ENCODE results near the gene KLHL33.
A peak's percentile ranks its signal among the peaks of the same experiment; 100 is the strongest.

KLHL33 gene, protein sequence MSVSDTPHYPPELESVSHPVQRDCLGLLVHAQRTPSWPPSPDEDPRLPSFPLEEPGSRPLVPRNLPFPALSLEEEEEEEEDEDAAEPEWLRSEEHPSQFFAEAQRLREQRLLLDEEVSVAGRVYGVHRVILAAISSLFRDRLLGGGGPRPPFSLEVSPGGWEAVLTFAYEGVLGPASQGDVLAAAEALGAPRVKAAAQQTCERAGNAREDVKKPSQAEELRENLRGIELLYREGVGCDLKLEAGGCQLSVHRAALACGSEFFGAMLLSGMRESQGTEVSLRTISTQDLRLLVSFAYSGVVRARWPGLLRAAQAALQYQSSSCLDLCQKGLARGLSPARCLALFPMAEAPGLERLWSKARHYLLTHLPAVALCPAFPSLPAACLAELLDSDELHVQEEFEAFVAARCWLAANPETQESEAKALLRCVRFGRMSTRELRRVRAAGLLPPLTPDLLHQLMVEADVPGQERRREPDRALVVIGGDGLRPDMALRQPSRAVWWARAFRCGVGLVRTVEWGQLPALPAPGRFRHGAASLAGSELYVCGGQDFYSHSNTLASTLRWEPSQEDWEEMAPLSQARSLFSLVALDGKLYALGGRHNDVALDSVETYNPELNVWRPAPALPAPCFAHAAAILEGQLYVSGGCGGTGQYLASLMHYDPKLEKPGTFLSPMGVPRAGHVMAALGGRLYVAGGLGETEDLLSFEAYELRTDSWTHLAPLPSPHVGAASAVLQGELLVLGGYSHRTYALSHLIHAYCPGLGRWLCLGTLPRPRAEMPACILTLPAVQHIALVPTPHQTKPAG

DNA sequence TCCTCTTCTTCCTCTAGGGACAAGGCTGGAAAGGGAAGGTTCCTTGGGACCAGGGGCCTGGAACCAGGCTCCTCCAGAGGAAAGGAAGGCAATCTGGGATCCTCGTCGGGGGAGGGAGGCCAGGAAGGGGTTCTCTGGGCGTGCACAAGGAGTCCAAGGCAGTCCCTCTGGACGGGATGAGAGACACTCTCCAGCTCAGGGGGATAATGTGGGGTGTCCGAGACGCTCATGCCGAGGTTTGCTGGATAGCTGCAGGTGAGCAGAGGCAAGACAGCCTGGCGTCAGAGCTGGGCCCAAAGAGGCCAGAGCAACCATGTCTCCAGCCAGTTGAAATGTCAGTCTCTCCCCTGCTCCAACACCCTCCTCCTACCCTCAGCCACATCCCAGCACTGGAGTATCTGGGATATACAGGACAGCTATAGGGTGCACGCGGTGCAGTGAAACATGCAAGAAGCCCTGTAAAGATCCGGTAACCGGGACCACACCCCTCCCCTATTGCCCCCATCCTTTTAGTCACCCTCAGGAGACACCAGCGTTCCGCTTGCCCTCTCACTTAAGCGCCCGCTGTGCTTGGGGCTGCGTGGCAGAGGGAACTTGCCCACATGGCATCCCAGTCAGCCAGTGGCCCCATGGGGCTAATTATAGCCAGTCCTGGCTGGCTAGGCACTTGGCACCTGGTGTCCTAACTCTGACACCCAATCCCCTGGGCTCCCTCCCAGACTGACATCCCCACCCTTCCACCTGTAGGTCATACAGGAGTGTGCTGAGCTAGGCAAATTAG lies at the start of gene KLHL33:
Gene KLHL33 (minus strand): TSS at position 585 of the 781 bp plus-strand sequence. CDS start 355 bp downstream, at position 230.
- DNase-seq, result no peak

DNA sequence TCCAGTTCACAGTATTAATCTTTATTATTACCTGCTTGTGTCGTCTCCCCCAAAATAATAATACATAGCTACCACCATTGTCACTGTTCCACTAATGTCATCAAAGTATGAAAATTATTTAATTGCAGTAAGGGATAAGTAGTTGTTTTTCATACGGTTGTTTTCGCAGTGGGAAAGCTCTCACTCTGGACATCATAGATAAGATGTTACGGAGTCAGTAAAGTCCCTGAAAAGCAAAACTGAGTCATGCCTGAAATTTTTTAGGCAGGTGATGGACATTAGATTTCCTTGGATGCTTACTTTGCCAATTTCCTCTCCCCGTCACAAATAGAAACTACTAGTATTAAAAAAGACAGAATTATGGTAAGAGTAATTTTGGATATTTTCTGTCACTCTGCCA lies 46.4 kb upstream of the KLHL33 start:
- no peak for DNase-seq

DNA sequence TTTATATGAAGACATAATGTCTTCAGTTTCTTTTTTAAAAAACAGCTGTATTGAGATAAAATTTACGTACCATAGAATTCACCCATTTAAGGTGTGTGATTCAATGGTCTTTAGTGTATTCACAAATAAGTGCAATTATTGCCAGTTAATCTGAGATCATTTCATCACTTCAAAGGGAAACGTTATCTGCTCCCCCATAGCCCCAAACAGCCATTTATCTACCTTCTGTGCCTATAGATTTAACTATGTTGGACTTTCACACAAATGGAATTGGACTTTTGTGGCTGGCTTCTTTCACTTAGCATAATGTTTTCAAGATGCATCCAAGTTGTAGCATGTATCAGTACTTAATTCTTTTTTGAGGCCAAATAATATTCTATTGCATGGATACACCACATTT lies 42.9 kb upstream of the KLHL33 start:
- DNase-seq, result no peak

DNA sequence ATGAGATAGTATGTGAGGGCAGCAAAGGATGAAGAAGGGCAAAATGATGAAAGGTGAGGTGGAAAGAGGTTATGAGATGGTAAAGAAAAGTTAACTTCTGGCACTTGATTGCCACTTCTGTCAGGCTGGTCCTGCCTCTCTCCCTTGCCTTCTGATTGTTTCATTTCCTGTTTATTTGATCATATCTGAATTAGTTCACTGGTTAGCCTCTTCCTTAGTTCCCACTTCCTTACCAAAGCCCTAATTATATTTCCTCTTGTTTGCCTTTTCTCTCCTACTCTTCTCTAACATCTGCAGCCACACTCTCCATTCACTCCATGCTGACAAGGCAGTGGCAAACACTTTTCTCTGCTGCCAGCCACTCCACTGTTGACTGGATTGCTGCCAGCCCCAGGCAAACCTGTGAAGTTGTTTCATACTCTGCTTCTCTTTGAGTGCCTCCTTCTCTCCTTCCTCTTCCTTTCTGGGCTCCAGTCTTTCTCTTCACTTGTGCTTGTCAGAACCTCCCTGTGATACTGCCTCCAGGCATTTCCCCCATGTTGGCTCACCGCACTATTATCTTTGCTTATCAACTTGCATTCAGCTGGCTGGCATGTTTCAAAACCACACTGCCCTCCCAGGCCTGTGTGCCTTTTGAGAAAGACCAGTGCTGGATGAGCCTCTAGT lies 41.4 kb upstream of the KLHL33 start:
- DNase-seq, result no peak

DNA sequence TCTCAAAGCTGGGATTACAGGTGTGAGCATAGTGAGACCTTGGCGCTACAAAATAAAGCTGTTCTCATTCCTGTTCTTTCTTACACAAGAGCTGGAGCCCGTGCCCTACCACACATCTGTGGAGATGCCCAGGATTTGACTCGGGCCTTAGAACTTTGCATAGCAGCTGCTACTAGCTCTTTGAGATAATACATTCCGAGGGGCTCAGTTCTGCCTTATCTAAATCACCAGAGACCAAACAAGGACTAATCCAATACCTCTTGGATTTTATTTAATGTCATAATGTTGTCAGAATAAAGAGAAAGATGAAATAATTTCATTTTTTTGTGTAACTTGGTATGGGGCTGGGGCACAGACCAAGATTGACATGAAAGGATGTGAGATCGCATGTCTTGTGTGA lies 40.8 kb upstream of the KLHL33 start:
- DNase-seq, result no peak

DNA sequence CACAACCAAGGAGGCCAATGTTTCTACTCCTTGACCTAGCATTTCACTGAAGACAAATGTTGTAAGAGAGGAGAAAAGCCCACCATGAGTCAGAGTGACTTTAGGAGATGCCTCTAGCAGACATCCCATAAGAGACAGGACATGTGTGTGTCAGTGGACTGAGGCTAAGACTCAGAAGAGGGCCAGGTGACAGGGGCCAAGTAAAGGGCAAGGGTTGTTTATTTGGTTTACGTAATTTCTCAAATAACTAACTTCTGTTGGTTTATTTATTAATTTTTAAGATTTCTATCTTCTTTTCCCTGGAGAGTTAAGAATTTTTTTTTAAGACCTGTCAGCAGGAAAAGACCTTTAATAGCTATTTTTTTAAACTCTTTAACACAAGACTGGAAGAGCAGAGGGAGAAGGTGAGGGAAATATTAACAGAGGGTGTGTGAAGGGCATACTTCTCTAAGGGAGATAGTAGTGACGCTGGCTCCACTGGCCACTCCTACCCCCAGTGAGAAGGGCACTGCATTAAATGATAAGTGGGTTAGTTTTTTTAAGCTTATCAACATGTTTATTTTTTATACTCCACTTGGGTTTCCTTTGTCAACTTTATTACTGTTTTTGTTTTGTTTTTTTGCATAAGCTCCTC lies 36.7 kb upstream of the KLHL33 start:
- no peak for DNase-seq

DNA sequence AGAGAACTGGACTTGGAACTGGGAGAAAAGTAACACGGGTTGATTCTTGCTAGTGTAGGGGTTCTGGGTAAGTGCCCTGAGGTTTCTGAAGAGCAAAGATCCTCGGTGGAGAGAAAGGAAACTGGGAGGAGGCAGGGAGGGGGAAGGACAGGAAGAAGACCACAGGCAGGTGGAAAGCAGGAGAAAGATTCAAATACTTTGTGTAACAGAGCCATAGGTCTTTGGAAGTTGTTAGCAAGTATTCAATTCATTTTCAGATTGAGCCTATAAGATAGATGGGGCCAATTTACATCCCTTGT lies 34.6 kb upstream of the KLHL33 start:
- DNase-seq, result no peak

DNA sequence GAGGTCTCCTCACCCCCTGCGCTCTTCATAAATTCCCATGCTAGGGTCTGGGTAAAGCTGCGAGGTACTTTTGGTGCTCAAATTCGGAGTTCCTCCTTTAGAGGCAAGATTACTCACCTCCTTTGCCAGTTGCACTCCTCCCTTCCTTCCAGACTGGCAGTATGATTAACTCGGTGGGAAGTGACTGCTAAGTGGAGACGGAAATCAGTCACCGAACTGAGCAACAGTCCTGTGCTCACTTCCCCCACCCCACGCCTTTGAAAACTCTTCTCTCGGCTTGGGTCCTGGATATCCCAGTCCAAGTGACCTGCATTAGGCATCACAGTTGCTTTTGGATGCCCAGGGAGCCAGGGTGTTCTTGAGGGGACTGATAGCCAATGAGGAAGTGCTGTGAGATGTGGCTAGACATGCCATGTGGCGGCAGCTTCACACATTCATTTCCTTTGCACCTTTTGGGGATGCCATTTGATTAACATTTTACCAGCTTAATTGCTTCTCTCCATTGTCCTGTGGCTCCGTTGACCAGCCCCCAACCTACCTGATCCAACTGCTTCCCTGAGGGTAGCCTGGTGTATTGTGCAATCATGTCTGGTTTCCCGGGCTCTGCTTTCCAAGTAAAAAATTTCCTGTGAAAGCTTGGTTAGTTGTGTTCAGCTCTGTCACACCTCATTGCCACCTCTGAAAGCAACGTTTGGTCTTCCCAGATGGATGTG lies 34.1 kb upstream of the KLHL33 start:
- peak; percentile 64 for DNase-seq

DNA sequence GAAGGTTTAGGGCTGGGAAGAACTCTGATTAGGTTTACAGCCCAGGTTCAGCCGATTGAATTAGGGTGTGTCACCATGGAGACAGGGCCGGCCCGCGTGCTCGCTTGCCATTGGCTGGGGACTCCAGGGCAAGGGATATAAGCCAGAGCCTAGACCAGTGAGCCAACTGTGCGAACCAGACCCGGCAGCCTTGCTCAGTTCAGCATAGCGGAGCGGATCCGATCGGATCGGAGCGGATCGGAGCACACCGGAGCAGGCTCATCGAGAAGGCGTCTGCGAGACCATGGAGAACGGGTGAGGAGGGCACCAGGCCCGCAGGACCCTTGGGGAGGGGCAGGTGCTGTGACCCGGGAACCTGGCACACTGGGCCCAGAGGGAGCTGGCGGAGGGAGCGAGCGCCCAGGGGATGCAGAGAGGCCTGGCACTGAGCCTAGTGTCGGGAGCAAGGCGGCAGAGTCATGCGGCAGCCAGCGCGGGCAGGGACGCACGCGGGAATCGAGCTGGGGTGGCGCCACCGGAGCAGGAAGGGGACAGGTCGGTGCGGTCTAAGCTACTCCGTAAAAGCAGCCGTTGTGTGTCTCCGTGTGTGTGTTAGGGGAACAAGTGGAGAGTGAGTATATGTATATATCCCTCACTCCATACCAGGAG lies 33.4 kb upstream of the KLHL33 start, which contains the start of gene PNP:
Gene PNP (plus strand): TSS at position 165 of the 648 bp plus-strand sequence. CDS start 119 bp downstream, at position 284.
- DNase-seq, result peak; percentile 93

DNA sequence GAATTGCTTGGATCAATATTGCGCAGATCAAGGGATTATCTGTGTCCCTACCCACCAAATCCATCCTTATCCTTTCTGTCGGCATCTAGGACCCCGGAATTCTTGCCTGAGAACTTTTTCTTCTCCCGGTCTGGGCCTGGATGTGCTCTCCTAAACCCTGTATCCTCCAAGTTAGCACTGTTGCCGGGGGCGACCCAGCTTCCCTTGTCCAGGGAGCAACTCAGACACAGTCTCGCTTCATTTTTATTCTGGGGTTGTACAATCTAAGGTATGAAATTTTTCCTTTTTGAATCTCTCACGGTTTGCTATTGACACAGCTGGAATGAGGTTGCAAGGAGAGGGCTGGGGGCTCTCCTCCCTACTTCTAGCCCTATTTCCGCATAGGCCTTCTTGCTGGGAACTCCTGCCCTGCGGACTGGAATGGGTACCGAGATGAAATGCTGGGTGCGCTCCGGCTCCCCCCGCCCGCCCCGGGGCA lies 32.8 kb upstream of the KLHL33 start:
- DNase-seq, result no peak

DNA sequence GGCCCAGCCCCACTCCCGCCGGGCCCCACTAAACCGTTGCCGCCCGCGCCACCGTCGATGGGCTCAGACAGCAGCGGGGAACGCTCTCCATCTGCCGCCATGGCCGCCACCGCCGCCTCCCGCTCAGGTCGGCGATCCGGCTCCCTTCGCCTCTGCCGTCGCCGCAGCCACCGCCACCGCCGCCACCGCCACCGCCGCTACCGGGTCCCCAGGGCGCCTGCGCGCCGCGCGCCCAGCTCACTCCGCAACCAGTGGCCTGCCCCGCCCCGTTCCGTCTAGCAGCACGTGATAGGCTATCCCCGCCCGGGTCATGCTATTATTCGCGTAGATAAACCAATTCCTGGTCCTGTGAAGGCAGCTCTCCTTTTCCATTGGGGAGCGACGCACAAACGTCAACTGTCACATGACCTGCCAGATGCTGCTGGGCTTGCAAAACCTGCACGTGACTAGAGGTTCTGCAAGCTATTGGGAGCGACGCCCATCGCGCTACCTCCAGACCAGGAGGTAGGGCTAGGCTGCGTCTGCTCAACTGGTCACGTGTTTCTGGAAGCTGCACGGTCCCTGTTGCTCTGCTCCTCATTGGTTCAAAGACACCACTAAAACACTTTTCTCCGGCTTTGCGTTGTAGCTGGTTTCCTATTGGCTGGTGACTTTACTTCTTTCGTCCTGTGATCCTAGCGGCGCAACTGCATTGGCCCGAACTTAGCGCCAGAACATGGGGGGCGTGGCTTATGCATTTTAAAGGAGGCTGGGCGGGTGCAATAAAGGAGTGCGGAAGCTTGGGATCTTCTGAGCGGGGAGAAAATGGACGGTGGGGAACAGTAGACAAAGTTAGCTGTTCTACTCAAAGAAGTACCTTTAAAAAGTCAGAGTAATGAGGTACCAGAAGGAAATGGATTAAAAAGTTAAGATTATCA lies 25.5 kb upstream of the KLHL33 start, which contains the start of gene PIP4P1:
Gene PIP4P1 (minus strand): TSS at position 210 of the 917 bp plus-strand sequence. CDS start 109 bp downstream, at position 101.
- DNase-seq, result peak; percentile 100

DNA sequence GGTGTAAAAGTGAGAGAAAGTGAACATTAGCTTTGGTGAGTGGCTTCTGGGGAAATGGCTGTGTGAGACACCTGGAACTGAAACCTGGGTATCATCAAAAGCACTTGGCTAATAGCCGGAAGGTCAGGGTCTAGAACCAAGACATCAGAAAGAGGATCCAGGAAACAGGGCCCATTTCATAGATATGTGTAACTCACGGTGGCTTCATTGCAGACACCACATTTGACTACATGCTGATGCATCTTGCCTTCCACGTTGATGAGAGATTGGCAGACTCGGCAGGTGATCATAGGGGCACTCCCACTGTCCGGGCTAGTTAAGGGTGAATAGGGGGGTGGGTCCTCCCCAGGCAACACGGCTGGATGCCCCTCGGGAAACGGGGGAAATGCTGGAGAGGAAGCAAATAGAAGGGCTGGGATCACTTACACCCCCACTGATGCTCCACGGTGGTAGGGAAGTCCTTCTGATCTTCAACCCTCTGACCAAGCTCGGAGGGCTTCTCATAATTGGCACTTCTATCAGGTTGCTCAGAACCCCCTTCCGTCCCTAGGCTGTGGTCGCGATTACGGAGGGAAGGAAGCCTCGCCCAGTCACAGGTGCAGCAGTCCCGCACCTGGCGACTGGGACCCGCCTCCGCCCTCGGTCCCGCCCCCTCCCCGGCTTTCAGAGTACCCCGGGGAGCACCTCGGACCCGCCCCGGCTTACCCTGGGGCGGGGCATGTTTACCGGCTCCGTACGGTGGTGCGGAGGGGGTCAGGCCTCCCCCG lies 24.7 kb upstream of the KLHL33 start:
- peak; percentile 85 for DNase-seq

DNA sequence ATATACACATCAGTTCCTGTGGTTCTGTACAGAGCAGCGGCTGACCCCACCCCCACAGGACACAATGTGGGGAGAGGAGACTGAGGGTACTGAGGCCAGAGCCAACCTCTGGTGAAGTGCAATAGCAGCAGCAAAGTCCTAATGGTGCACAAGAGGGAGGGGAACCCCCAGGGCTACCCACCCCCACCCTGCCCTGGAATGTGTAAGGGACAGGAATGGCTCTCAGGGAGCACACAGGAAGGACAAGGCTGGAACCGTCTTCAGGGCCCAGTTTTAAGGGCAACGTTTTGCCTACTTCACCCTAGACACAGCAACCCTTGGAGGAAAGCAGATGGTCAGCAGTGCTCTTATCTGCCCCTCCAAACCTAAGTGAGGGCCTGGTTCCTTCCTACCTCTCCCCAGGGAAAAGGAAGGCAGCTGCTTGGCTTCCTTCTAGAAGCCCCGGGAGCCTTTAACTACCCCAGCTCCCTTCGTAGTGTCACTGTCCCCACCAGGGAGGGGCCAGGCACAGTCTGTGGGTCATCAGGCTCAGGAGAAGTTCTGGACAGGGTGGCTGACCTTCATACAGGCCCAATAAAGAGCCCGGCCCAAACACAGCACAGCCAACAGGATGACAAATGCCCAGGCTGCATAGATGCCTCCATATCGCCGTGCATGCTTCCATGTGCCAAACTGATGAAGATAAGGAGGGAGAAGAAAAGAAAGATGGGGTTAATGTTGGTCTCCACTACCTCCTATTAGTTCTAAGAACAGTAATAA lies 22.2 kb upstream of the KLHL33 start:
- no peak for DNase-seq

DNA sequence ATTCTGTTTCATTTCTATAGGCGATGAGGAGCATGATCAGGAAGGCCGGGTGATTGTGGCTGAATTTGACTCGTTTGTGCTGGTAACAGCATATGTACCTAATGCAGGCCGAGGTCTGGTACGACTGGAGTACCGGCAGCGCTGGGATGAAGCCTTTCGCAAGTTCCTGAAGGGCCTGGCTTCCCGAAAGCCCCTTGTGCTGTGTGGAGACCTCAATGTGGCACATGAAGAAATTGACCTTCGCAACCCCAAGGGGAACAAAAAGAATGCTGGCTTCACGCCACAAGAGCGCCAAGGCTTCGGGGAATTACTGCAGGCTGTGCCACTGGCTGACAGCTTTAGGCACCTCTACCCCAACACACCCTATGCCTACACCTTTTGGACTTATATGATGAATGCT lies 21.0 kb upstream of the KLHL33 start:
- no peak for DNase-seq

DNA sequence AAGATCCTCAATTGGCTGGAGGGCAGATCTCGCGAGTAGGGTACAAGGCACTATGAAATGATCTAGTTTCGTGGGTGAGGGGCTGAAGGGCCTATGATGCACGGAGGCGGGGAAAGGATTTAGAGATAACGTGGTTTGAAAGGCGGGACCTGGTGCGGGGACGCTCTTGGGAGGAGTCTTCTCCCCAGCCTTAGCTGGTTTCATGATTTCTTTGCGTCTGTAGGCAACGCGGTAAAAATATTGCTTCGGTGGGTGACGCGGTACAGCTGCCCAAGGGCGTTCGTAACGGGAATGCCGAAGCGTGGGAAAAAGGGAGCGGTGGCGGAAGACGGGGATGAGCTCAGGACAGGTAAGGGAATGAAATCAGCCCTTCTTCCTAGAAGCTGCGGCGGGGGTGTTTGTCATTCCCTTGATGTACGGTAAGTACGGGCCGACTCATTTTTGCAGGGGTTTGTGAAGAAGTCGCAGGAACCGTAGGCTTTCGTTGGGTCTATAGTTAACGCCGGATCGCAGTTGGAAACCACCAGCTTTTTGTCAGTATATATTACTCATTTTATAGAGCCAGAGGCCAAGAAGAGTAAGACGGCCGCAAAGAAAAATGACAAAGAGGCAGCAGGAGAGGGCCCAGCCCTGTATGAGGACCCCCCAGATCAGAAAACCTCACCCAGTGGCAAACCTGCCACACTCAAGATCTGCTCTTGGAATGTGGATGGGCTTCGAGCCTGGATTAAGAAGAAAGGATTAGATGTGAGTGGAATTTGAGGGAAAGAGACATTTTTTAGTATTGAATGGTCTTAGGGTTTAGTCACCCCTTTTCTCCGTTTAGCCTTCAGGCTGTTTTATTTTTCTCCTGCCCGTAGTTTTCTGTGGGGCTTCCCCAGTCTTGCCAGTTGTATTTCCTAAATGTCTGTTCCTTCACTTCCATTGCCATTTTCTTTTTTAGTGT lies 19.7 kb upstream of the KLHL33 start:
- no peak for DNase-seq

DNA sequence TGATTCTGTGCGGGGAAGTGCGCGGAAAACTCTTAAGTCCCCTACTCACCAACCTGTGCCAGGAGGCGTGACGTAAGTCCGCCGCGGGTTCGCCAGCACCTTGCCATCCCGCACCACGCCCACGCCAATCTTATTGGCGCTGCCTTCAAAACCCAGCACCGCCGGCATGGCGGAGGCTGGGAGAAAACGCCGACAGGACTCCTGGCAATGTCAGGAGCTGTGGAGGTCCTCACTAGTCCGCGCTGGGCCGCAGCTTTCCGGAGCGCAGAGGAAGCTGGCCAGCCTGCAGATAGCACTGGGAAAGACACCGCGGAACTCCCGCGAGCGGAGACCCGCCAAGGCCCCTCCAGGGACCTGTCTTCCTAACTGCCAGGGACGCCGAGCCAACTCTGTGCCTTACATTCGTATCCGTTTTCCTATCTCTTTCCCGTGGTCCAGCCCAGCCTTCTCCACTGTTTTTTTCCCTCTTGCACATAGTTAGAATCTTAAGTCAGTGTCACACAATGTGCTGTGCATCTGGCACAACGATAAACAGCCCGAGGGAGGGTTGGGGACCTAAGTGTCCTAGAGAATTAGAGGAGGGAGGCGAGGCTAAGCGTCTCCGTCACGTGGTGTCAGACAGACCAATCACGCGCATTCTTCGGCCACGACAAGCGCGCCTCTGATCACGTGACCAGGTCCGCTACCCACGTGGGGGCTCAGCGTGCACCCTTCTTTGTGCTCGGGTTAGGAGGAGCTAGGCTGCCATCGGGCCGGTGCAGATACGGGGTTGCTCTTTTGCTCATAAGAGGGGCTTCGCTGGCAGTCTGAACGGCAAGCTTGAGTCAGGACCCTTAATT lies 18.8 kb upstream of the KLHL33 start, which contains the start of the genes APEX1 and OSGEP:
Gene APEX1 (plus strand): TSS at position 711 of the 839 bp plus-strand sequence. CDS start 420 bp downstream, outside the sequence.
Gene OSGEP (minus strand): TSS at position 297 of the 839 bp plus-strand sequence. CDS start 129 bp downstream, at position 168.
- peak; percentile 98 for DNase-seq
